Peyer's patch (tissue), 4 donors: ENCODE results near the gene NUP107.

Experiments
- POLR2A ChIP-seq, 2 donors: fragments of 450-650 bp; IDR thresholded peaks; one replicate each; pipeline ENCODE4 v1.5.1; 2017; ENCODE audit warnings: antibody characterized with exemption in 2 of 2, mild to moderate bottlenecking in 2 of 2, moderate library complexity in 2 of 2
- TF ChIP-seq, protein P1 (sequence below), 6 experiments: fragments of 450-650 bp in 4 of 6; fragments of 200-600 bp in 2 of 6; sonication (generic) in 1 of 6; IDR thresholded peaks; one replicate each; pipeline ENCODE4 v1.5.1; 2017 to 2019; ENCODE audit warnings: antibody characterized with exemption in 6 of 6, mild to moderate bottlenecking in 3 of 6, moderate library complexity in 1 of 6

- TF ChIP-seq, protein P1, sequence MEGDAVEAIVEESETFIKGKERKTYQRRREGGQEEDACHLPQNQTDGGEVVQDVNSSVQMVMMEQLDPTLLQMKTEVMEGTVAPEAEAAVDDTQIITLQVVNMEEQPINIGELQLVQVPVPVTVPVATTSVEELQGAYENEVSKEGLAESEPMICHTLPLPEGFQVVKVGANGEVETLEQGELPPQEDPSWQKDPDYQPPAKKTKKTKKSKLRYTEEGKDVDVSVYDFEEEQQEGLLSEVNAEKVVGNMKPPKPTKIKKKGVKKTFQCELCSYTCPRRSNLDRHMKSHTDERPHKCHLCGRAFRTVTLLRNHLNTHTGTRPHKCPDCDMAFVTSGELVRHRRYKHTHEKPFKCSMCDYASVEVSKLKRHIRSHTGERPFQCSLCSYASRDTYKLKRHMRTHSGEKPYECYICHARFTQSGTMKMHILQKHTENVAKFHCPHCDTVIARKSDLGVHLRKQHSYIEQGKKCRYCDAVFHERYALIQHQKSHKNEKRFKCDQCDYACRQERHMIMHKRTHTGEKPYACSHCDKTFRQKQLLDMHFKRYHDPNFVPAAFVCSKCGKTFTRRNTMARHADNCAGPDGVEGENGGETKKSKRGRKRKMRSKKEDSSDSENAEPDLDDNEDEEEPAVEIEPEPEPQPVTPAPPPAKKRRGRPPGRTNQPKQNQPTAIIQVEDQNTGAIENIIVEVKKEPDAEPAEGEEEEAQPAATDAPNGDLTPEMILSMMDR (IDR thresholded peaks at IDR 0.05), result no peak
- no peak for TF ChIP-seq POLR2A (IDR thresholded peaks at IDR 0.05)
Observed at GRCh38 chr12:68675101-68675842, 11.5 kb upstream of the NUP107 start.
